Left renal pelvis (tissue), 4 donors: ENCODE results near the gene EFCAB13. TPM values are rescaled to one million over a fixed set of nuclear protein-coding genes. Genes with fewer than 3 reads are reported as not detected.
"Not testable (repeated sequence)": the region's sequence is repeated elsewhere in the genome, so short reads cannot be mapped to it uniquely, and the experiment has no call there.

Experiments
- DNase-seq, 4 donors: peaks; one replicate each; pipeline ENCODE4 v3.0.0-alpha.2; 2013; ENCODE audit warnings: low read depth in 4 of 4, low spot score in 3 of 4
- polyA plus RNA-seq, 4 donors: library from polyadenylated mRNA; unstranded; fragments of 120-200 nt; gene quantifications; one replicate each; pipeline ENCODE4 v1.2.1, GENCODE V29; 2013; ENCODE audit not compliant: insufficient read length in 4 of 4

The EFCAB13 gene
- polyA plus RNA-seq, 4 donors, result 4.6 to 9.3 (median 7.5) TPM

GRCh38 chr17:47413872-47414271 lies 90.1 kb downstream of the EFCAB13 start:
- DNase-seq, result no peak

DNA sequence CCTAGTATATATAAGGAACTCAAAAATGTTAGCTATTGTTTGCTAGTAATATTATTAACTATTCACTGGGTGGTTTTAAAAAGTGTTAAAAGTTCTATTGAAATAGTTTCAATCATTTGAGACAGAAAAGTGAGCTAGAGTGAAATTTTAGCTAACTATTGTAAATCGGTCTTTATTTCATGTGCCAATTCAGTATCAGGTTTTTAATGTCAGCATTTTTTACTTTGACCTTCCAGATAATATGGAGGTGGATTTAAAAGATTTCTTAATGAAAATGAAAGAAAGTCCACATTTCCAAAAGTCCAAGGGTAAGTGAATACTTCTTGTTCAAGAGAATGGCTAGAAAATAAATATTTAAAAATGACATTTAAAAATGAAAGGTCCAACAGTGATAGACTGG lies 90.9 kb downstream of the EFCAB13 start:
- no peak for DNase-seq

DNA sequence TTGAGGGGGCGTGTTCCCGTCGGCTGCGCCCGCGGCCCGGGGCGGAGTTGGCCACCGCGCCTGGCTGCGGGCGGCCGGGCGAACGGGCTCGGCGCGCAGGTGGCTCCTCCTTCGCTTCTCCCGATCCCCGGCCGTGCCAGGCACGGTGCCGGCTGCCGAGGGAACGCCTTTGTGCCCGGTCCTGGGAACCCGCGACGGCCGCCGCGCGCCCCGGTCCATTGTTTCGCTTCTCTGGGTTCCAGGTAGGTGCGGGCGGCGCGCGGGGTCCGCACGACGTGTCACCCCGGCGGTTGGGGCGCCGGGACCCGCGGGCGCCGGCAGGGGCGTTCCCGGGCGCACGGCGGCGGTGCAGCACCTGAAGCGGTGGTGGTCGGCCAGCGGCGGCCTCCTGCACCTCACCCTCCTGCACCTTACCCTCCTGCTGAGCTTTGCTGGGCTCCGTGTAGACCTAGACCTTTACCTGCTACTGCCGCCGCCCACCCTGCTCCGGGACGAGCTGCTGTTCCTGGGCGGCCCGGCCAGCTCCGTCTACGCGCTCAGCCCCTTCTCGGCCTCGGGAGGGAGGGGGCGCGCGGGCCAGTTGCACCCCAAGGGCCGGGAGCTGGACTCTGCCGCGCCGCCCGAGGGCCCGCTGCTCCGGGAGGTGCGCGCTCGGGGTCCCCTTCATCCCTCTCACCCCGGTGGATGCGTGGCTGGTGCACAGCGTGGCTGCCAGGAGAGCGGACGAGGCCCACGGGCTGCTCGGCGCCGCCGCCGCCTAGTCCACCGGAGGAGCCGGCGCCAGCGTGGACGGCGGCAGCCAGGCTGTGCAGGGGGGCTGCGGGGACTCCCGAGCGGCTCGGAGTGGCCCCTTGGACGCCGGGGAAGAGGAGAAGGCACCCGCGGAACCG lies 99.9 kb downstream of the EFCAB13 start:
- DNase-seq, result peak in 1 of 4 donors; percentile 3

DNA sequence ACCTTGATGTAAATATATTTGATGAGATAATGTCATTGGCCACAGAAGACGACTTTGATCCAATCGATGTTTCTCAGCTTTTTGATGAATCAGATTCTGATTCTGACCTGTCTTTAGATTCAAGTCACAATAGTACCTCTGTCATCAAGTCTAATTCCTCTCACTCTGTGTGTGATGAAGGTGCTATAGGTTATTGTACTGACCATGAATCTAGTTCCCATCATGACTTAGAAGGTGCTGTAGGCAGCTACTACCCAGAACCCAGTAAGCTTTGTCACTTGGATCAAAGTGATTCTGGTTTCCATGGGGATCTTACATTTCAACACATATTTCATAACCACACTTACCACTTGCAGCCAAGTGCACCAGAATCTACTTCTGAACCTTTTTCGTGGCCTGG lies 101.5 kb downstream of the EFCAB13 start:
- DNase-seq, result not testable (repeated sequence)

DNA sequence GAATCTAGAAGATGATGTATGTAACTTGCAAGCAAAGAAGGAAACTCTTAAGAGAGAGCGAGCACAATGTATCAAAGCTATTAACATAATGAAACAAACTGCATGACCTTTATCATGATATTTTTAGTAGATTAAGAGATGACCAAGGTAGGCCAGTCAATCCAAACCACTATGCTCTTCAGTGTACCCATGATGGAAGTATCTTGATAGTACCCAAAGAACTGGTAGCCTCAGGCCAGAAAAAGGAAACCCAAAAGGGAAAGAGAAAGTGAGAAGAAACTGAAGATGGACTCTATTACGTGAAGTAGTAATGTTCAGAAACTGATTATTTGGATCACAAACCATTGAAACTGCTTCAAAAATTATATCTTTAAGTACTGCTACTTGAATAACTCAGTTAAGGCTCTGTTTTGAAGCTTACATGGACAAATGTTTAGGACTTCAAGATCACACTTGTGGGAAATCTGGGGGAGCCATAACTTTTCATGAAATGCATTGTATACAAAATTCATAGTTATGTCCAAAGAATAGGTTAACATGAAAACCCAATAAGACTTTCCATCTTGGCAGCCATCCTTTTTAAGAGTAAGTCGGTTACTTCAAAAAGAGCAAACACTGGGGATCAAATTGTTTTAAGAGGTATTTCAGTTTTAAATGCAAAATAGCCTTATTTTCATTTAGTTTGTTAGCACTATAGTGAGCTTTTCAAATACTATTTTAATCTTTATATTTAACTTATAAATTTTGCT lies 102.3 kb downstream of the EFCAB13 start:
- DNase-seq, result not testable (repeated sequence)

- no peak for DNase-seq
These were observed 104.2 kb downstream of the EFCAB13 start for GRCh38 chr17:47427985-47428384.

GRCh38 chr17:47432240-47432639 lies 108.5 kb downstream of the EFCAB13 start:
- DNase-seq, result not testable (repeated sequence)

GRCh38 chr17:47465165-47465564 lies 141.4 kb downstream of the EFCAB13 start:
- no peak for DNase-seq

- not testable (repeated sequence) for DNase-seq
These were observed 143.2 kb downstream of the EFCAB13 start for GRCh38 chr17:47466976-47467375.

- no peak for DNase-seq
These were observed 147.1 kb downstream of the EFCAB13 start for GRCh38 chr17:47470836-47471235.

- not testable (repeated sequence) for DNase-seq
These were observed 148.3 kb downstream of the EFCAB13 start for GRCh38 chr17:47472073-47472472.

Other genes starting within 250 kb of the EFCAB13 start
- 10 to 100 TPM; 48.3 to 68.1 (median 59.7) TPM for gene CDC27, start 134.7 kb upstream of the EFCAB13 start, polyA plus RNA-seq
- 10 to 100 TPM in 1 of 4 donors, 1 to 10 TPM in 3; 2.2 to 19.0 (median 3.4) TPM for gene MYL4, start 114.6 kb upstream of the EFCAB13 start, polyA plus RNA-seq
- gene ITGB3, start 70.1 kb upstream of the EFCAB13 start, polyA plus RNA-seq, result 10 to 100 TPM; 15.9 to 20.7 (median 16.6) TPM
- 100 to 1,000 TPM; 130 to 184 (median 160) TPM for gene NPEPPS, start 207.2 kb downstream of the EFCAB13 start, polyA plus RNA-seq